ENCODE measurements around the gene PTK7. TPM values are rescaled to one million over a fixed set of nuclear protein-coding genes. Genes with fewer than 3 reads are reported as not detected.

Gene PTK7
- total RNA-seq, 1 experiment from 2014 or later, result 42.6 TPM

- no peak overlapping the region for H3K4me3 Mint-ChIP-seq (ENCODE audit: unreplicated experiment)
- POLR2A ChIA-PET, result interaction anchor here (1.6 to 6.8 kb wide), 3 partner anchors 9 to 25 kb away, joined by 3 to 44 read pairs (median 13); partner anchors contain the start of gene PTK7
- H3K4me1 Mint-ChIP-seq (ENCODE audit: insufficient read depth, unreplicated experiment), result peaks cover 28% of the 10 kb centered on the region
- no peak for TF ChIP-seq CTCF (IDR thresholded peaks at IDR 0.05; ENCODE audit: unreplicated experiment)
- intact Hi-C loops (cut with micrococcal nuclease), result no loop called here
- H3K36me3 Mint-ChIP-seq (ENCODE audit: insufficient read depth, unreplicated experiment), result no peaks in the 10 kb centered on the region
- no TSS peak for BruUV-seq (replicated peaks)
- no peak overlapping the region for H3K27ac Mint-ChIP-seq (ENCODE audit: low read depth, unreplicated experiment)
- H3K27me3 Mint-ChIP-seq (ENCODE audit: insufficient read depth, unreplicated experiment), result no peaks in the 10 kb centered on the region
- no peak for DNase-seq (ENCODE audit: unreplicated experiment)
- H3K9me3 Mint-ChIP-seq (ENCODE audit: unreplicated experiment), result no peaks in the 10 kb centered on the region
- CTCF ChIA-PET, result interaction anchor here (0.6 kb wide), 3 partner anchors 23 to 200 kb away, joined by 3 to 6 read pairs (median 4); no protein-coding TSS in a partner anchor
Measured at GRCh38 chr6:43101497-43101896, 25.4 kb downstream of the PTK7 start.

- POLR2A ChIA-PET, result interaction anchor here (1.0 to 1.6 kb wide), 4 partner anchors 10 to 14 kb away, joined by 3 to 5 read pairs (median 4); no protein-coding TSS in a partner anchor
- peak overlapping the region; percentile 35 for H3K27ac Mint-ChIP-seq (ENCODE audit: low read depth, unreplicated experiment)
- no peaks in the 10 kb centered on the region for H3K27me3 Mint-ChIP-seq (ENCODE audit: insufficient read depth, unreplicated experiment)
- H3K4me3 Mint-ChIP-seq (ENCODE audit: unreplicated experiment), result no peak overlapping the region
- intact Hi-C loops (cut with micrococcal nuclease), result no loop called here
- no peak for TF ChIP-seq CTCF (IDR thresholded peaks at IDR 0.05; ENCODE audit: unreplicated experiment)
- H3K9me3 Mint-ChIP-seq (ENCODE audit: unreplicated experiment), result no peaks in the 10 kb centered on the region
- BruUV-seq (replicated peaks), result no TSS peak
- H3K4me1 Mint-ChIP-seq (ENCODE audit: insufficient read depth, unreplicated experiment), result peaks cover 10% of the 10 kb centered on the region
- DNase-seq (ENCODE audit: unreplicated experiment), result no peak
- CTCF ChIA-PET, result no interaction called here
- H3K36me3 Mint-ChIP-seq (ENCODE audit: insufficient read depth, unreplicated experiment), result no peaks in the 10 kb centered on the region
Measured at GRCh38 chr6:43103253-43103876, 27.3 kb downstream of the PTK7 start.

GRCh38 chr6:43105538-43106222 lies 29.6 kb downstream of the PTK7 start:
- Mint-ChIP-seq H3K36me3 (ENCODE audit: insufficient read depth, unreplicated experiment) (no peaks in the 10 kb centered on the region), H3K27me3 (ENCODE audit: insufficient read depth, unreplicated experiment) (no peaks in the 10 kb centered on the region), H3K4me3 (ENCODE audit: unreplicated experiment) (no peak overlapping the region), H3K9me3 (ENCODE audit: unreplicated experiment) (no peaks in the 10 kb centered on the region), H3K27ac (ENCODE audit: low read depth, unreplicated experiment) (no peak overlapping the region), H3K4me1 (ENCODE audit: insufficient read depth, unreplicated experiment) (peaks cover 10% of the 10 kb centered on the region)
- CTCF ChIA-PET, result no interaction called here
- TF ChIP-seq CTCF (IDR thresholded peaks at IDR 0.05; ENCODE audit: unreplicated experiment), result no peak
- intact Hi-C loops (cut with micrococcal nuclease), result no loop called here
- DNase-seq (ENCODE audit: unreplicated experiment), result no peak
- POLR2A ChIA-PET, result no interaction called here
- no TSS peak for BruUV-seq (replicated peaks)

- no TSS peak for BruUV-seq (replicated peaks)
- CTCF ChIA-PET, result no interaction called here
- H3K4me3 Mint-ChIP-seq (ENCODE audit: unreplicated experiment), result no peak overlapping the region
- H3K9me3 Mint-ChIP-seq (ENCODE audit: unreplicated experiment), result no peaks in the 10 kb centered on the region
- no peak overlapping the region for H3K27ac Mint-ChIP-seq (ENCODE audit: low read depth, unreplicated experiment)
- H3K4me1 Mint-ChIP-seq (ENCODE audit: insufficient read depth, unreplicated experiment), result peaks cover 10% of the 10 kb centered on the region
- intact Hi-C loops (cut with micrococcal nuclease), result no loop called here
- H3K27me3 Mint-ChIP-seq (ENCODE audit: insufficient read depth, unreplicated experiment), result no peaks in the 10 kb centered on the region
- no peaks in the 10 kb centered on the region for H3K36me3 Mint-ChIP-seq (ENCODE audit: insufficient read depth, unreplicated experiment)
- no peak for DNase-seq (ENCODE audit: unreplicated experiment)
- POLR2A ChIA-PET, result interaction anchor here (0.6 to 1.0 kb wide), 3 partner anchors 30 to 723 kb away, joined by 3 to 5 read pairs (median 3); no protein-coding TSS in a partner anchor
- TF ChIP-seq CTCF (IDR thresholded peaks at IDR 0.05; ENCODE audit: unreplicated experiment), result no peak
Measured at GRCh38 chr6:43107344-43108062, 31.4 kb downstream of the PTK7 start.
